H1 (cell line): ENCODE results near the gene ZNF860. TPM values are rescaled to one million over a fixed set of nuclear protein-coding genes. Genes with fewer than 3 reads are reported as not detected.

Source experiments
- CTCF ChIA-PET: fragments of 300-600 bp; sonication (Branson Sonifier 250); formaldehyde crosslinking; loops from one replicate; lab custom pipeline; 2021; ENCODE audit not compliant: partially characterized antibody; lab: Charles Lee
- POLR2A ChIA-PET: fragments of 300-600 bp; sonication (Branson Sonifier 250); formaldehyde crosslinking; loops from one replicate; lab custom pipeline; 2021; ENCODE audit warnings: inconsistent platforms; ENCODE audit not compliant: partially characterized antibody; lab: Charles Lee
- DNase-seq, 2 experiments: peaks; one replicate each; pipeline versions ENCODE4 v3.0.0 to v3.0.0-alpha.2; 2010 to 2022; ENCODE audit warnings: low spot score in 2 of 2, low read depth in 1 of 2, mixed read lengths in 1 of 2
- FAIRE-seq: peaks from 2 replicates; lab custom pipeline; 2011; peaks lifted over from hg19 to GRCh38; lab: Jason Lieb, UNC
- H2AFZ ChIP-seq: 2 replicates; pipeline ENCODE4 v1.8.1; 2012; ENCODE audit warnings: low read length, inconsistent platforms
- H2AK5ac ChIP-seq: 2 replicates; pipeline ENCODE4 v1.6.1; 2013; ENCODE audit warnings: low read depth, low read length
- H2BK120ac ChIP-seq: replicated peaks from 2 replicates; pipeline ENCODE3; 2013; ENCODE audit warnings: low read depth, low read length, inconsistent platforms
- H2BK12ac ChIP-seq: 2 replicates; pipeline ENCODE4 v1.6.1; 2013; ENCODE audit warnings: low read depth, low read length
- H2BK15ac ChIP-seq: 2 replicates; pipeline ENCODE4 v1.6.1; 2013; ENCODE audit warnings: low read length
- H2BK20ac ChIP-seq: 2 replicates; pipeline ENCODE4 v1.6.1; 2013; ENCODE audit warnings: low read length
- H2BK5ac ChIP-seq: 2 replicates; pipeline ENCODE4 v1.6.1; 2013; ENCODE audit warnings: low read depth, low read length
- H3K14ac ChIP-seq: 2 replicates; pipeline ENCODE4 v1.6.1; 2013; ENCODE audit warnings: inconsistent platforms; ENCODE audit not compliant: insufficient read length
- H3K18ac ChIP-seq: 2 replicates; pipeline ENCODE4 v1.6.1; 2013; ENCODE audit warnings: low read length; ENCODE audit errors: extremely low read depth
- H3K23ac ChIP-seq: 2 replicates; pipeline ENCODE4 v1.6.1; 2013; ENCODE audit warnings: inconsistent platforms; ENCODE audit not compliant: insufficient read length
- H3K23me2 ChIP-seq: 2 replicates; pipeline ENCODE4 v1.6.1; 2013; ENCODE audit warnings: low read depth, low read length
- H3K27ac ChIP-seq: 2 replicates; pipeline ENCODE4 v1.6.1; 2011; ENCODE audit warnings: low read depth, low read length, inconsistent platforms
- H3K27me3 ChIP-seq, 4 experiments: replicated peaks in 1 of 4; 1 replicate in 1 of 4; 2 replicates in 3 of 4; pipeline versions ENCODE4 v1.6.1 to v1.8.1; 2011 to 2013; ENCODE audit warnings: low read length in 3 of 4, mild to moderate bottlenecking in 3 of 4, inconsistent platforms in 2 of 4, mixed read lengths in 2 of 4, moderate library complexity in 1 of 4; ENCODE audit not compliant: control insufficient read depth in 3 of 4, insufficient read depth in 3 of 4; ENCODE audit errors: extremely low read depth in 1 of 4
- H3K36me3 ChIP-seq, 4 experiments: 2 replicates each; pipeline versions ENCODE4 v1.6.1 to v1.8.1; 2011 to 2013; ENCODE audit warnings: mild to moderate bottlenecking in 4 of 4, low read length in 3 of 4, moderate library complexity in 2 of 4, control low read depth in 1 of 4, inconsistent platforms in 1 of 4; ENCODE audit not compliant: insufficient read depth in 4 of 4, control insufficient read depth in 2 of 4
- H3K4ac ChIP-seq: replicated peaks from 2 replicates; pipeline ENCODE3; 2013; ENCODE audit warnings: low read length, low read depth, mixed read lengths, inconsistent platforms; ENCODE audit not compliant: insufficient read length
- H3K4me1 ChIP-seq, 4 experiments: replicated peaks in 1 of 4; 1 replicate in 1 of 4; 2 replicates in 3 of 4; pipeline versions ENCODE4 v1.6.1 to v1.8.1; 2011 to 2013; ENCODE audit warnings: low read length in 3 of 4, inconsistent platforms in 2 of 4, mixed read lengths in 1 of 4; ENCODE audit not compliant: insufficient read depth in 4 of 4, control insufficient read depth in 3 of 4
- H3K4me2 ChIP-seq, 2 experiments: 2 replicates each; pipeline versions ENCODE4 v1.6.1 to v1.8.1; 2011 to 2013; ENCODE audit warnings: low read depth in 2 of 2, low read length in 2 of 2, control low read depth in 1 of 2, inconsistent platforms in 1 of 2, mild to moderate bottlenecking in 1 of 2; ENCODE audit not compliant: insufficient read depth in 1 of 2
- H3K4me3 ChIP-seq, 4 experiments: fragments of 200-600, 300-600 bp in 1 of 4; sonication (generic), shearing (Covaris generic), sonication (Bioruptor Twin) in 1 of 4; 2 replicates each; pipeline versions ENCODE4 v1.5.1 to v1.8.1; 2011 to 2016; ENCODE audit warnings: low read length in 4 of 4, low read depth in 3 of 4, control low read depth in 2 of 4, inconsistent platforms in 2 of 4, mild to moderate bottlenecking in 2 of 4, mixed read lengths in 1 of 4, moderate library complexity in 1 of 4; ENCODE audit not compliant: insufficient read depth in 2 of 4; ENCODE audit errors: extremely low read depth in 1 of 4
- H3K56ac ChIP-seq: replicated peaks from 2 replicates; pipeline ENCODE3; 2013; ENCODE audit warnings: low read depth, mild to moderate bottlenecking, mixed read lengths, low read length, inconsistent platforms; ENCODE audit not compliant: insufficient read length
- H3K79me1 ChIP-seq: 2 replicates; pipeline ENCODE4 v1.6.1; 2013; ENCODE audit warnings: low read depth, low read length, control low read depth
- H3K79me2 ChIP-seq, 2 experiments: 2 replicates each; pipeline versions ENCODE4 v1.6.1 to v1.8.1; 2012 to 2013; ENCODE audit warnings: low read length in 2 of 2, mild to moderate bottlenecking in 2 of 2, inconsistent platforms in 1 of 2; ENCODE audit not compliant: insufficient read depth in 2 of 2, control insufficient read depth in 1 of 2
- H3K9ac ChIP-seq, 4 experiments: replicated peaks in 1 of 4; 1 replicate in 1 of 4; 2 replicates in 3 of 4; pipeline versions ENCODE4 v1.6.1 to v1.8.1; 2011 to 2013; ENCODE audit warnings: low read depth in 3 of 4, low read length in 3 of 4, control low read depth in 2 of 4, mild to moderate bottlenecking in 2 of 4, moderate library complexity in 2 of 4, inconsistent platforms in 1 of 4; ENCODE audit errors: extremely low read depth in 1 of 4
- H3K9me3 ChIP-seq, 2 experiments: 2 replicates each; pipeline versions ENCODE4 v1.6.1 to v1.8.1; 2012 to 2013; ENCODE audit warnings: mild to moderate bottlenecking in 2 of 2, moderate library complexity in 2 of 2, control low read depth in 1 of 2, inconsistent platforms in 1 of 2, low read depth in 1 of 2, low read length in 1 of 2, mixed read lengths in 1 of 2; ENCODE audit not compliant: insufficient read depth in 2 of 2
- H4K20me1 ChIP-seq, 2 experiments: replicated peaks in 1 of 2; 2 replicates each; pipeline versions ENCODE3 to v1.8.1; 2011 to 2013; ENCODE audit warnings: inconsistent platforms in 2 of 2, low read length in 2 of 2, mild to moderate bottlenecking in 1 of 2; ENCODE audit not compliant: insufficient read depth in 2 of 2, control insufficient read depth in 1 of 2
- H4K5ac ChIP-seq: 2 replicates; pipeline ENCODE4 v1.6.1; 2013; ENCODE audit warnings: low read length, low read depth, mixed read lengths, inconsistent platforms; ENCODE audit not compliant: insufficient read length
- H4K8ac ChIP-seq: 2 replicates; pipeline ENCODE4 v1.8.0; 2013; ENCODE audit warnings: mild to moderate bottlenecking, moderate library complexity, low read length, inconsistent platforms; ENCODE audit not compliant: insufficient read depth; ENCODE audit errors: extremely low read depth
- H4K91ac ChIP-seq: replicated peaks from 2 replicates; pipeline ENCODE3; 2013; ENCODE audit warnings: low read length, mixed read lengths, inconsistent platforms; ENCODE audit not compliant: insufficient read length
- EP300 ChIP-seq, 2 experiments: IDR thresholded peaks; 1 replicate in 1 of 2; 2 replicates in 1 of 2; pipeline ENCODE4 v1.6.1; 2011 to 2012; ENCODE audit warnings: low read depth in 2 of 2, low read length in 2 of 2, mild to moderate bottlenecking in 2 of 2, borderline replicate concordance in 1 of 2, inconsistent platforms in 1 of 2, moderate library complexity in 1 of 2
- HDAC2 ChIP-seq, 2 experiments: fragments of 300-600 bp in 1 of 2; sonication (generic) in 1 of 2; IDR thresholded peaks; 2 replicates each; pipeline ENCODE4 v1.6.1; 2011 to 2012; ENCODE audit warnings: low read depth in 2 of 2, low read length in 2 of 2, mild to moderate bottlenecking in 2 of 2, moderate library complexity in 2 of 2, borderline replicate concordance in 1 of 2, inconsistent platforms in 1 of 2
- KDM5A ChIP-seq: fragments of 200-600 bp; IDR thresholded peaks from 2 replicates; pipeline ENCODE4 v1.7.1; 2012; ENCODE audit warnings: mild to moderate bottlenecking, low read length, inconsistent platforms, mixed read lengths
- MAFK ChIP-seq: IDR thresholded peaks from 2 replicates; pipeline ENCODE4 v1.6.1; 2012; ENCODE audit warnings: low read depth, mild to moderate bottlenecking, improper control_type of control experiment, low read length
- POLR2A ChIP-seq, 2 experiments: IDR thresholded peaks; 1 replicate in 1 of 2; 2 replicates in 1 of 2; pipeline ENCODE4 v1.6.1; 2011; ENCODE audit warnings: low read depth in 2 of 2, low read length in 2 of 2, mild to moderate bottlenecking in 2 of 2; ENCODE audit errors: control extremely low read depth in 1 of 2
- POLR2AphosphoS5 ChIP-seq: IDR thresholded peaks from 2 replicates; pipeline ENCODE4 v1.6.1; 2011; ENCODE audit warnings: low read depth, low read length
- POU5F1 ChIP-seq: IDR thresholded peaks from 2 replicates; pipeline ENCODE4 v1.6.1; 2011; ENCODE audit warnings: low read depth, mild to moderate bottlenecking, low read length, moderate library complexity
- SUZ12 ChIP-seq: fragments of 200-600 bp; sonication (generic); IDR thresholded peaks from 2 replicates; pipeline ENCODE4 v1.6.1; 2012; ENCODE audit warnings: mild to moderate bottlenecking, inconsistent platforms, low read length, moderate library complexity, mixed read lengths
- TAF7 ChIP-seq: optimal IDR thresholded peaks from 2 replicates; pipeline ENCODE3; 2011; ENCODE audit warnings: low read depth, mild to moderate bottlenecking, inconsistent platforms, low read length, moderate library complexity, borderline replicate concordance
- ZNF274 ChIP-seq: IDR thresholded peaks from 2 replicates; pipeline ENCODE4 v1.7.0; 2012; ENCODE audit warnings: low read length, borderline replicate concordance; ENCODE audit errors: extremely low read depth
- WGBS, 2 experiments: shearing (Covaris generic) in 1 of 2; methylation state at CpG; one replicate each; pipeline versions ENCODE4 v1.1.6 to v1.1.7; 2013 to 2015; ENCODE audit warnings: low lambda C conversion rate in 2 of 2, mixed read lengths in 2 of 2, inconsistent platforms in 1 of 2, low coverage in 1 of 2, missing lambda C conversion rate in 1 of 2; ENCODE audit not compliant: insufficient replicate concordance in 2 of 2, insufficient coverage in 1 of 2, insufficient read length in 1 of 2; ENCODE audit errors: extremely low coverage in 1 of 2, missing lambda C conversion rate in 1 of 2; 5-methylcytosine and 5-hydroxymethylcytosine counted together
- polyA plus RNA-seq, 7 experiments: library from polyadenylated mRNA; depleted of rRNA in 3 of 7; stranded (reverse) in 5 of 7; unstranded in 2 of 7; fragments of >200 nt in 5 of 7; fragments of 200-250 nt in 2 of 7; gene quantifications; 1 replicate in 5 of 7; 2 replicates in 1 of 7; 4 replicates in 1 of 7; pipeline versions ENCODE4 v1.2.1 to v1.2.3, GENCODE V29; 2011 to 2013; ENCODE audit warnings: missing spikeins in 2 of 7, mixed read lengths in 2 of 7
- total RNA-seq: library from RNA; stranded (reverse); fragmentation: NEBNext Ultra II Directional; extraction: Animal tissue kit (Norgen Biotek cat#: 25700); gene quantifications from 2 replicates; pipeline ENCODE4 v1.2.1, GENCODE V29; 2021
- TF ChIP-seq, protein P1 (sequence below): IDR thresholded peaks from 2 replicates; pipeline ENCODE4 v1.6.1; 2012; ENCODE audit warnings: inconsistent platforms
- TF ChIP-seq, protein P2 (sequence below): IDR thresholded peaks from 2 replicates; pipeline ENCODE4 v1.6.1; 2012; ENCODE audit warnings: low read length, inconsistent platforms

ZNF860 gene
- total and polyA plus RNA-seq, 2 of the 8 experiments (the other 6 are each of a cell fraction or from before 2014, with no cell fraction given): 3.2 to 8.6 TPM

DNA sequence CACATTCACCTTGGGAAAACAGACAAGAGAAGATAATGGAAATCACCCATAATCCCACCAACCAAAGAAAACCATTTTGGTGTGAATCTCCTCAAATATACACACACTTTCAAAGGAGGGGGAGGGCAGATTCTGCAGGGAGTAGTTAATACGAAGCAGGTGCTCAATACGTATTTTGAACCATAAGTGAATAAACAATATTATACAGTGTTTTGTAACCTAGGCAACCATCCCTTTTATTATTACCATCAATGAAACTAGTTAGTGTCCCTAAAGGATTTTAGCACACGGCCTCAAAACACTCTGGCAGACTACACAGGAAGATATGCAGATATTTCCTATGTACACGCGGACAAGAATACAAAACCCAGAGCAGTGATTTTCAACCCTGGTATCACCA is 6.6 kb upstream of the ZNF860 start:
- no peak overlapping the region for H3K27ac ChIP-seq
- H3K4me2 ChIP-seq: no peak overlapping the region
- no peak overlapping the region for H3K56ac ChIP-seq
- H3K79me2 ChIP-seq: peaks cover 40 to 96% of the 10 kb centered on the region in 2 experiments
- H3K36me3 ChIP-seq: peaks cover 0 to 5% (median 0%) of the 10 kb centered on the region in 4 experiments; a peak in 2 of 8 replicates
- no peak overlapping the region for H3K18ac ChIP-seq
- H3K23me2 ChIP-seq: no peaks in the 10 kb centered on the region; the same call in 1 of the 2 replicates
- H2BK20ac ChIP-seq: no peak overlapping the region
- H3K79me1 ChIP-seq: peaks cover 15% of the 10 kb centered on the region
- no peaks in the 10 kb centered on the region for H4K20me1 ChIP-seq
- no peak overlapping the region for H2BK5ac ChIP-seq
- no peak overlapping the region for H4K91ac ChIP-seq
- no peak overlapping the region for H4K5ac ChIP-seq
- no peak overlapping the region for H3K4me3 ChIP-seq
- no peak overlapping the region for H2BK120ac ChIP-seq
- H3K27me3 ChIP-seq: no peaks in the 10 kb centered on the region
- H3K9ac ChIP-seq: no peak overlapping the region
- ChIA-PET CTCF (interaction anchor here (0.8 kb wide), 1 partner anchor 69 kb away, joined by 3 read pairs; no protein-coding TSS in a partner anchor), POLR2A (interaction anchor here (1.2 kb wide), 1 partner anchor 9 kb away, joined by 4 read pairs; no protein-coding TSS in a partner anchor)
- H3K4me1 ChIP-seq: peaks cover 4 to 21% (median 7%) of the 10 kb centered on the region in 4 experiments
- no peak for FAIRE-seq
- H4K8ac ChIP-seq: no peak overlapping the region
- H2AFZ ChIP-seq: no peak overlapping the region
- WGBS, 2 experiments: 76% methylated on average over 5 of the region's 5 CpGs; no CpG with 5 or more reads in 1 of the 2 experiments
- DNase-seq: no peak
- no peak overlapping the region for H3K14ac ChIP-seq
- no peak overlapping the region for H2BK12ac ChIP-seq
- H2AK5ac ChIP-seq: no peak overlapping the region
- no peak overlapping the region for H2BK15ac ChIP-seq
- no peak overlapping the region for H3K4ac ChIP-seq
- H3K9me3 ChIP-seq: no peaks in the 10 kb centered on the region
- no peak overlapping the region for H3K23ac ChIP-seq
- TF ChIP-seq EP300 (IDR thresholded peaks at IDR 0.05; ENCODE audit: borderline replicate concordance in 1 of 2, low read depth in 2 of 2, low read length in 2 of 2): no peak
- no peak for TF ChIP-seq KDM5A
- TF ChIP-seq, protein P1, sequence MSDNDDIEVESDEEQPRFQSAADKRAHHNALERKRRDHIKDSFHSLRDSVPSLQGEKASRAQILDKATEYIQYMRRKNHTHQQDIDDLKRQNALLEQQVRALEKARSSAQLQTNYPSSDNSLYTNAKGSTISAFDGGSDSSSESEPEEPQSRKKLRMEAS: no peak
- TF ChIP-seq, protein P2, sequence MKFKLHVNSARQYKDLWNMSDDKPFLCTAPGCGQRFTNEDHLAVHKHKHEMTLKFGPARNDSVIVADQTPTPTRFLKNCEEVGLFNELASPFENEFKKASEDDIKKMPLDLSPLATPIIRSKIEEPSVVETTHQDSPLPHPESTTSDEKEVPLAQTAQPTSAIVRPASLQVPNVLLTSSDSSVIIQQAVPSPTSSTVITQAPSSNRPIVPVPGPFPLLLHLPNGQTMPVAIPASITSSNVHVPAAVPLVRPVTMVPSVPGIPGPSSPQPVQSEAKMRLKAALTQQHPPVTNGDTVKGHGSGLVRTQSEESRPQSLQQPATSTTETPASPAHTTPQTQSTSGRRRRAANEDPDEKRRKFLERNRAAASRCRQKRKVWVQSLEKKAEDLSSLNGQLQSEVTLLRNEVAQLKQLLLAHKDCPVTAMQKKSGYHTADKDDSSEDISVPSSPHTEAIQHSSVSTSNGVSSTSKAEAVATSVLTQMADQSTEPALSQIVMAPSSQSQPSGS: no peak
- no peak for TF ChIP-seq HDAC2 (IDR thresholded peaks at IDR 0.05; ENCODE audit: borderline replicate concordance in 1 of 2, low read depth in 2 of 2, low read length in 2 of 2)
- TF ChIP-seq POLR2AphosphoS5: no peak
- TF ChIP-seq ZNF274: no peak
- TF ChIP-seq POLR2A (IDR thresholded peaks at IDR 0.05; ENCODE audit: control extremely low read depth in 1 of 2, low read depth in 2 of 2, low read length in 2 of 2): no peak
- TF ChIP-seq SUZ12: no peak
- TF ChIP-seq TAF7: no peak
- TF ChIP-seq MAFK: no peak
- no peak for TF ChIP-seq POU5F1
